HG03039 (cell line): ENCODE data around the gene APOB.

Experiments
- ATAC-seq: cut with Tn5 transposase; IDR thresholded peaks from one replicate; pipeline ENCODE4 v1.9.1; 2021; ENCODE audit warnings: mild to moderate bottlenecking, moderate library complexity; ENCODE audit not compliant: unreplicated experiment

Gene APOB

GRCh38 chr2:21020031-21020667 lies 23.7 kb downstream of the APOB start:
- ATAC-seq = no peak

GRCh38 chr2:21019678-21020021 lies 24.2 kb downstream of the APOB start:
- no peak for ATAC-seq

- no peak for ATAC-seq
These were observed 24.7 kb downstream of the APOB start for GRCh38 chr2:21019000-21019677.

- no peak for ATAC-seq
These were observed 25.6 kb downstream of the APOB start for GRCh38 chr2:21018290-21018689.

GRCh38 chr2:21017748-21018276 lies 26.1 kb downstream of the APOB start:
- no peak for ATAC-seq

- ATAC-seq = no peak
These were observed 28.6 kb downstream of the APOB start for GRCh38 chr2:21015281-21015645.

GRCh38 chr2:21014364-21015280 lies 29.3 kb downstream of the APOB start:
- no peak for ATAC-seq

- ATAC-seq = no peak
These were observed 30.6 kb downstream of the APOB start for GRCh38 chr2:21013043-21013816.

GRCh38 chr2:21012557-21012937 lies 31.3 kb downstream of the APOB start:
- ATAC-seq = no peak

- ATAC-seq = no peak
These were observed 31.9 kb downstream of the APOB start for GRCh38 chr2:21011876-21012556.

- ATAC-seq = no peak
These were observed 32.4 kb downstream of the APOB start for GRCh38 chr2:21011453-21011852.

- ATAC-seq = no peak
These were observed 32.9 kb downstream of the APOB start for GRCh38 chr2:21010813-21011439.

GRCh38 chr2:21009662-21010225 lies 34.1 kb downstream of the APOB start:
- ATAC-seq = no peak

- no peak for ATAC-seq
These were observed 34.8 kb downstream of the APOB start for GRCh38 chr2:21008790-21009661.

- no peak for ATAC-seq
These were observed 35.7 kb downstream of the APOB start for GRCh38 chr2:21008014-21008789.

- ATAC-seq = no peak
These were observed 36.5 kb downstream of the APOB start for GRCh38 chr2:21007129-21008013.
